K562 (cell line): ENCODE results near the gene VGLL4. TPM values are rescaled to one million over a fixed set of nuclear protein-coding genes. Genes with fewer than 3 reads are reported as not detected.

Experiments
- ATF2 ChIP-seq: sonication (generic); formaldehyde crosslinking; IDR thresholded peaks from 2 replicates; pipeline ENCODE4 v1.8.1; 2022; ENCODE audit warnings: missing genetic modification reagents
- CEBPB ChIP-seq: fragments of 450-650 bp; IDR thresholded peaks from 2 replicates; pipeline ENCODE4 v1.6.1; 2016; ENCODE audit warnings: missing genetic modification characterization, missing compliant biosample characterization
- CEBPG ChIP-seq, 3 experiments: fragments of 200-800 bp in 1 of 3; sonication (Bioruptor generic) in 1 of 3; sonication (generic) in 1 of 3; formaldehyde crosslinking in 1 of 3; IDR thresholded peaks in 2 of 3; conservative IDR thresholded peaks in 1 of 3; 2 replicates each; pipeline versions ENCODE4 v1.6.1 to v1.8.0; 2016 to 2022; ENCODE audit warnings: missing compliant biosample characterization in 2 of 3, missing genetic modification characterization in 2 of 3, mild to moderate bottlenecking in 1 of 3, missing genetic modification reagents in 1 of 3
- EHMT2 ChIP-seq: fragments of 450-650 bp; IDR thresholded peaks from 2 replicates; pipeline ENCODE4 v1.6.1; 2018; ENCODE audit warnings: antibody characterized with exemption
- ETV1 ChIP-seq: fragments of 450-650 bp; conservative IDR thresholded peaks from 2 replicates; pipeline ENCODE4 v1.6.1; 2016; ENCODE audit warnings: missing genetic modification characterization, control low read depth, low read depth, missing compliant biosample characterization
- GABPA ChIP-seq: fragments of 200-800 bp; sonication (Bioruptor generic); conservative IDR thresholded peaks from 2 replicates; pipeline ENCODE4 v1.6.1; 2016; ENCODE audit warnings: low read depth, missing genetic modification characterization, missing compliant biosample characterization
- GABPB1 ChIP-seq: sonication (generic); formaldehyde crosslinking; IDR thresholded peaks from 2 replicates; pipeline ENCODE4 v1.8.0; 2022; ENCODE audit warnings: mild to moderate bottlenecking, missing genetic modification reagents
- NR3C1 ChIP-seq: sonication (generic); formaldehyde crosslinking; IDR thresholded peaks from 2 replicates; pipeline ENCODE4 v1.8.1; 2022; ENCODE audit warnings: missing genetic modification reagents
- USF2 ChIP-seq: sonication (generic); formaldehyde crosslinking; IDR thresholded peaks from 2 replicates; pipeline ENCODE4 v1.5.0; 2020; ENCODE audit warnings: missing genetic modification reagents
- polyA plus RNA-seq, 8 experiments: library from polyadenylated mRNA; depleted of rRNA in 4 of 8; stranded (reverse) in 5 of 8; unstranded in 3 of 8; fragments of >200 nt; fragmentation: Nextera tagmentation in 2 of 8; fragmentation: Illumina TruSeq in 1 of 8; extraction: Ambion mirVana in 2 of 8; extraction: Trizol in 1 of 8; gene quantifications; 2 replicates each; pipeline versions ENCODE4 v1.2.1 to v1.2.3, GENCODE V29; 2011 to 2014; ENCODE audit warnings: inconsistent platforms in 1 of 8, missing spikeins in 1 of 8
- total RNA-seq, 7 experiments: library from RNA; depleted of rRNA in 6 of 7; stranded (reverse); fragments of >200 nt in 6 of 7; fragmentation: Illumina TruSeq in 2 of 7; extraction: Trizol in 2 of 7; gene quantifications; 2 replicates each; pipeline versions ENCODE4 v1.2.1 to v1.2.3, GENCODE V29; 2011 to 2021; ENCODE audit warnings: low replicate concordance in 1 of 7
- TF ChIP-seq, protein P1 (sequence below): fragments of 450-650 bp; IDR thresholded peaks from 2 replicates; pipeline ENCODE4 v1.6.1; 2018; ENCODE audit warnings: mild to moderate bottlenecking, low read depth; ENCODE audit not compliant: partially characterized antibody
- TF ChIP-seq, protein P2 (sequence below): fragments of 200-800 bp; sonication (Bioruptor generic); IDR thresholded peaks from 2 replicates; pipeline ENCODE4 v1.6.1; 2017; ENCODE audit warnings: missing genetic modification characterization, missing compliant biosample characterization
- TF ChIP-seq, protein P3 (sequence below), 2 experiments: fragments of 450-650 bp in 1 of 2; sonication (generic) in 1 of 2; formaldehyde crosslinking in 1 of 2; IDR thresholded peaks; 2 replicates each; pipeline versions ENCODE4 v1.7.1 to v1.9.0; 2016 to 2022; ENCODE audit warnings: inconsistent platforms in 1 of 2, mild to moderate bottlenecking in 1 of 2, missing genetic modification reagents in 1 of 2

The VGLL4 gene
- total and polyA plus RNA-seq, 9 of the 15 experiments (the other 6 are each of a cell fraction or from before 2014, with no cell fraction given), result 0.27 to 10.9 (median 8.6) TPM

GRCh38 chr3:11661827-11662226 lies 18.1 kb upstream of the VGLL4 start (continued):
- TF ChIP-seq, protein P1, sequence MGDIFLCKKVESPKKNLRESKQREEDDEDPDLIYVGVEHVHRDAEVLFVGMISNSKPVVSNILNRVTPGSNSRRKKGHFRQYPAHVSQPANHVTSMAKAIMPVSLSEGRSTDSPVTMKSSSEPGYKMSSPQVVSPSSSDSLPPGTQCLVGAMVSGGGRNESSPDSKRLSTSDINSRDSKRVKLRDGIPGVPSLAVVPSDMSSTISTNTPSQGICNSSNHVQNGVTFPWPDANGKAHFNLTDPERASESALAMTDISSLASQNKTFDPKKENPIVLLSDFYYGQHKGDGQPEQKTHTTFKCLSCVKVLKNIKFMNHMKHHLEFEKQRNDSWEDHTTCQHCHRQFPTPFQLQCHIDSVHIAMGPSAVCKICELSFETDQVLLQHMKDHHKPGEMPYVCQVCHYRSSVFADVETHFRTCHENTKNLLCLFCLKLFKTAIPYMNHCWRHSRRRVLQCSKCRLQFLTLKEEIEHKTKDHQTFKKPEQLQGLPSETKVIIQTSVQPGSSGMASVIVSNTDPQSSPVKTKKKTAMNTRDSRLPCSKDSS, result no peak
- TF ChIP-seq GABPA (tag) (peak; percentile 84), CEBPG (CRISPR knock-in tag; IDR thresholded peaks at IDR 0.05) (no peak), CEBPG (tag; conservative IDR thresholded peaks at IDR 0.05 in 1 of 2, IDR thresholded peaks at IDR 0.05 in 1 of 2) (peak in 1 of 2 experiments; percentile 77; a peak in 2 of 4 replicates), CEBPB (tag) (peak; percentile 49), ETV1 (tag) (peak; percentile 80), EHMT2 (peak; percentile 53; the same call in 1 of the 2 replicates), NR3C1 (no peak), GABPB1 (0 out of 2 replicates have a peak, but pooled peaks have one; percentile 33), ATF2 (CRISPR knock-in tag) (no peak), USF2 (CRISPR knock-in tag) (peak; percentile 70)
- TF ChIP-seq, protein P2, sequence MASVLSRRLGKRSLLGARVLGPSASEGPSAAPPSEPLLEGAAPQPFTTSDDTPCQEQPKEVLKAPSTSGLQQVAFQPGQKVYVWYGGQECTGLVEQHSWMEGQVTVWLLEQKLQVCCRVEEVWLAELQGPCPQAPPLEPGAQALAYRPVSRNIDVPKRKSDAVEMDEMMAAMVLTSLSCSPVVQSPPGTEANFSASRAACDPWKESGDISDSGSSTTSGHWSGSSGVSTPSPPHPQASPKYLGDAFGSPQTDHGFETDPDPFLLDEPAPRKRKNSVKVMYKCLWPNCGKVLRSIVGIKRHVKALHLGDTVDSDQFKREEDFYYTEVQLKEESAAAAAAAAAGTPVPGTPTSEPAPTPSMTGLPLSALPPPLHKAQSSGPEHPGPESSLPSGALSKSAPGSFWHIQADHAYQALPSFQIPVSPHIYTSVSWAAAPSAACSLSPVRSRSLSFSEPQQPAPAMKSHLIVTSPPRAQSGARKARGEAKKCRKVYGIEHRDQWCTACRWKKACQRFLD, result no peak
- TF ChIP-seq, protein P3, sequence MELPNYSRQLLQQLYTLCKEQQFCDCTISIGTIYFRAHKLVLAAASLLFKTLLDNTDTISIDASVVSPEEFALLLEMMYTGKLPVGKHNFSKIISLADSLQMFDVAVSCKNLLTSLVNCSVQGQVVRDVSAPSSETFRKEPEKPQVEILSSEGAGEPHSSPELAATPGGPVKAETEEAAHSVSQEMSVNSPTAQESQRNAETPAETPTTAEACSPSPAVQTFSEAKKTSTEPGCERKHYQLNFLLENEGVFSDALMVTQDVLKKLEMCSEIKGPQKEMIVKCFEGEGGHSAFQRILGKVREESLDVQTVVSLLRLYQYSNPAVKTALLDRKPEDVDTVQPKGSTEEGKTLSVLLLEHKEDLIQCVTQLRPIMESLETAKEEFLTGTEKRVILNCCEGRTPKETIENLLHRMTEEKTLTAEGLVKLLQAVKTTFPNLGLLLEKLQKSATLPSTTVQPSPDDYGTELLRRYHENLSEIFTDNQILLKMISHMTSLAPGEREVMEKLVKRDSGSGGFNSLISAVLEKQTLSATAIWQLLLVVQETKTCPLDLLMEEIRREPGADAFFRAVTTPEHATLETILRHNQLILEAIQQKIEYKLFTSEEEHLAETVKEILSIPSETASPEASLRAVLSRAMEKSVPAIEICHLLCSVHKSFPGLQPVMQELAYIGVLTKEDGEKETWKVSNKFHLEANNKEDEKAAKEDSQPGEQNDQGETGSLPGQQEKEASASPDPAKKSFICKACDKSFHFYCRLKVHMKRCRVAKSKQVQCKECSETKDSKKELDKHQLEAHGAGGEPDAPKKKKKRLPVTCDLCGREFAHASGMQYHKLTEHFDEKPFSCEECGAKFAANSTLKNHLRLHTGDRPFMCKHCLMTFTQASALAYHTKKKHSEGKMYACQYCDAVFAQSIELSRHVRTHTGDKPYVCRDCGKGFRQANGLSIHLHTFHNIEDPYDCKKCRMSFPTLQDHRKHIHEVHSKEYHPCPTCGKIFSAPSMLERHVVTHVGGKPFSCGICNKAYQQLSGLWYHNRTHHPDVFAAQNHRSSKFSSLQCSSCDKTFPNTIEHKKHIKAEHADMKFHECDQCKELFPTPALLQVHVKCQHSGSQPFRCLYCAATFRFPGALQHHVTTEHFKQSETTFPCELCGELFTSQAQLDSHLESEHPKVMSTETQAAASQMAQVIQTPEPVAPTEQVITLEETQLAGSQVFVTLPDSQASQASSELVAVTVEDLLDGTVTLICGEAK (IDR thresholded peaks at IDR 0.05), result peak; percentile 73
- TF ChIP-seq, protein P3 (CRISPR knock-in tag; IDR thresholded peaks at IDR 0.05), result no peak
